Tibial nerve (tissue), 4 donors: ENCODE results near the gene HMCN2.

ENCODE experiments used
- EP300 ChIP-seq, 2 donors: sonication (generic); formaldehyde crosslinking; IDR thresholded peaks; one replicate each; pipeline ENCODE4 v1.6.1; 2017; ENCODE audit warnings: antibody characterized with exemption in 2 of 2, mild to moderate bottlenecking in 1 of 2
- POLR2A ChIP-seq, 2 donors: fragments of 450-650 bp; IDR thresholded peaks; one replicate each; pipeline ENCODE4 v1.6.1; 2017; ENCODE audit warnings: antibody characterized with exemption in 2 of 2, mild to moderate bottlenecking in 2 of 2, moderate library complexity in 2 of 2
- TF ChIP-seq, protein P1 (sequence below), 5 experiments: fragments of 200-600 bp in 3 of 5; fragments of 450-650 bp in 2 of 5; sonication (generic) in 3 of 5; IDR thresholded peaks; one replicate each; pipeline ENCODE4 v1.5.1; 2016 to 2019; ENCODE audit warnings: antibody characterized with exemption in 5 of 5, mild to moderate bottlenecking in 3 of 5, moderate library complexity in 2 of 5

DNA sequence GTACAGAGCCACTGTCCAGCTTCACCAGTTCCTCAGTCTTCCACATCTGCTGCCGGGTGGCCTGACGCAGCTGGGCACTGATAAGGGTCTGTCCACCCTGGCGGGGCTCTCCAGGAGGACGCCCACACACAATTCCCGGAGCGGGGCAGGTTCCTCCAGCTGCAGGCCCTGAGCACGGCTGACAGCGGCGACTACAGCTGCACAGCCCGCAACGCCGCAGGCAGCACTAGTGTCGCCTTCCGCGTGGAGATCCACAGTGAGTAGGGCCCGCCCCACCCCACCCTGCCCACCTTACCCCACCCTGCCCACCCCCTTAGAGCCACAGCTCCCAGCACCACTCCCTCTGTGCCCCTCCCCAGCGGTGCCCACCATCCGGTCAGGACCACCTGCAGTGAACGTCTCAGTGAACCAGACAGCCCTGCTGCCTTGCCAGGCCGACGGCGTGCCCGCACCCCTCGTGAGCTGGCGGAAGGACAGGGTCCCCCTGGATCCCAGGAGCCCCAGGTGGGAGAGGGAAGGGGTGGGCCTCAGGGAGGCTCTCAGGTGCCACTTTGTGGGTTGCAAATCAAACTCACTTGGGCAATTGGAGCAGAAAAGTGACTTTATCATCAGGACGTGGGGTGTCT lies 130.4 kb downstream of the HMCN2 start:
- TF ChIP-seq, protein P1, sequence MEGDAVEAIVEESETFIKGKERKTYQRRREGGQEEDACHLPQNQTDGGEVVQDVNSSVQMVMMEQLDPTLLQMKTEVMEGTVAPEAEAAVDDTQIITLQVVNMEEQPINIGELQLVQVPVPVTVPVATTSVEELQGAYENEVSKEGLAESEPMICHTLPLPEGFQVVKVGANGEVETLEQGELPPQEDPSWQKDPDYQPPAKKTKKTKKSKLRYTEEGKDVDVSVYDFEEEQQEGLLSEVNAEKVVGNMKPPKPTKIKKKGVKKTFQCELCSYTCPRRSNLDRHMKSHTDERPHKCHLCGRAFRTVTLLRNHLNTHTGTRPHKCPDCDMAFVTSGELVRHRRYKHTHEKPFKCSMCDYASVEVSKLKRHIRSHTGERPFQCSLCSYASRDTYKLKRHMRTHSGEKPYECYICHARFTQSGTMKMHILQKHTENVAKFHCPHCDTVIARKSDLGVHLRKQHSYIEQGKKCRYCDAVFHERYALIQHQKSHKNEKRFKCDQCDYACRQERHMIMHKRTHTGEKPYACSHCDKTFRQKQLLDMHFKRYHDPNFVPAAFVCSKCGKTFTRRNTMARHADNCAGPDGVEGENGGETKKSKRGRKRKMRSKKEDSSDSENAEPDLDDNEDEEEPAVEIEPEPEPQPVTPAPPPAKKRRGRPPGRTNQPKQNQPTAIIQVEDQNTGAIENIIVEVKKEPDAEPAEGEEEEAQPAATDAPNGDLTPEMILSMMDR (IDR thresholded peaks at IDR 0.05), result no peak
- no peak for TF ChIP-seq POLR2A (IDR thresholded peaks at IDR 0.05)
- no peak for TF ChIP-seq EP300 (IDR thresholded peaks at IDR 0.05)
